B cell (primary cell): ENCODE measurements around the gene RTCB.

Experiments used
- EZH2 ChIP-seq: IDR thresholded peaks from 2 replicates; pipeline ENCODE4 v1.6.1; 2012; ENCODE audit warnings: borderline replicate concordance, low read depth, mild to moderate bottlenecking, moderate library complexity, low read length; ENCODE audit not compliant: insufficient read depth, poor library complexity, severe bottlenecking
- TF ChIP-seq, protein P1 (sequence below): fragments of 200-600 bp; IDR thresholded peaks from one replicate; pipeline ENCODE4 v1.8.0; 2022; ENCODE audit warnings: antibody characterized with exemption, mild to moderate bottlenecking

DNA sequence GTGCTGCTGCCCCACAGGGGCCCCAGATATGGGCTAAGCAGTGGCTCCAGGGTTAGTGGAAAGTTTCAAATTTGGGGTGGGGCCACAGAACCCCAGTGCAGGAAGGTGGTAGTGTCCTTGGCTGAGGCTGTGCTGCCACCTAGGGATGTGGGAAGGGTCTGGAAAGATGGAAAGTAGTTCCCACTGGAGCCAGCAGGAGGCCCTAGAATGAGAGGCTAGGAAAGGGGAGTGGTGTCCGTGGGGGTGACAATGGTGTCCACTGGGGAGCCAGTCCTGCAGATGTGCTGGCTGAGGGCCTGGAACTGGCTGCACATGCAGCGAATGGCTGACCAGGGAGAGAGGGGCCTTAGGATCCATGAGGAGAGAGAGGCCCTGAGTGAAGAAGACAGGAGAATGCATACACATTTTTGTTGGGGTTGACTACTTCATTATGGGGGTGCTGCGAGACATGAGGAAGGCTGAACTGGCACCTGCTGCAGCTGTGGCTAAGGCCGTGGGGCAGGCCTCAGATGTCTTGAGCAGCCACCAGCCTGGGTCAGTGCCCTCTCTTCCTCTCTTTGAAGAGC lies 33.3 kb downstream of the RTCB start:
- TF ChIP-seq, protein P1, sequence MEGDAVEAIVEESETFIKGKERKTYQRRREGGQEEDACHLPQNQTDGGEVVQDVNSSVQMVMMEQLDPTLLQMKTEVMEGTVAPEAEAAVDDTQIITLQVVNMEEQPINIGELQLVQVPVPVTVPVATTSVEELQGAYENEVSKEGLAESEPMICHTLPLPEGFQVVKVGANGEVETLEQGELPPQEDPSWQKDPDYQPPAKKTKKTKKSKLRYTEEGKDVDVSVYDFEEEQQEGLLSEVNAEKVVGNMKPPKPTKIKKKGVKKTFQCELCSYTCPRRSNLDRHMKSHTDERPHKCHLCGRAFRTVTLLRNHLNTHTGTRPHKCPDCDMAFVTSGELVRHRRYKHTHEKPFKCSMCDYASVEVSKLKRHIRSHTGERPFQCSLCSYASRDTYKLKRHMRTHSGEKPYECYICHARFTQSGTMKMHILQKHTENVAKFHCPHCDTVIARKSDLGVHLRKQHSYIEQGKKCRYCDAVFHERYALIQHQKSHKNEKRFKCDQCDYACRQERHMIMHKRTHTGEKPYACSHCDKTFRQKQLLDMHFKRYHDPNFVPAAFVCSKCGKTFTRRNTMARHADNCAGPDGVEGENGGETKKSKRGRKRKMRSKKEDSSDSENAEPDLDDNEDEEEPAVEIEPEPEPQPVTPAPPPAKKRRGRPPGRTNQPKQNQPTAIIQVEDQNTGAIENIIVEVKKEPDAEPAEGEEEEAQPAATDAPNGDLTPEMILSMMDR = no peak
- no peak for TF ChIP-seq EZH2
